Smooth muscle cell (in vitro differentiated cells): ENCODE measurements around the gene FBLN1. TPM values are rescaled to one million over a fixed set of nuclear protein-coding genes. Genes with fewer than 3 reads are reported as not detected.
A peak's percentile ranks its signal among the peaks of the same experiment; 100 is the strongest.

Source experiments
- DNase-seq: peaks from one replicate; lab custom pipeline; 2025; ENCODE audit not compliant: unreplicated experiment; lab: John Stamatoyannopoulos, UW
- H2AFZ ChIP-seq: fragments of 200-600 bp; sonication (generic); 2 replicates; pipeline ENCODE4 v1.6.0; 2016; ENCODE audit warnings: antibody characterized with exemption, low read depth, mild to moderate bottlenecking
- H3F3A ChIP-seq: fragments of 200-600 bp; sonication (generic); 2 replicates; pipeline ENCODE4 v1.6.0; 2017; ENCODE audit warnings: antibody characterized with exemption, low read depth
- H3K27ac ChIP-seq: fragments of 200-600 bp; sonication (generic); 2 replicates; pipeline ENCODE4 v1.5.1; 2016; ENCODE audit warnings: low read depth, mild to moderate bottlenecking
- H3K27me3 ChIP-seq: fragments of 200-600 bp; sonication (generic); 2 replicates; pipeline ENCODE4 v1.6.1; 2016; ENCODE audit warnings: low read depth, mild to moderate bottlenecking
- H3K36me3 ChIP-seq: fragments of 200-600 bp; sonication (generic); 2 replicates; pipeline ENCODE4 v1.5.1; 2016; ENCODE audit warnings: low read depth
- H3K4me1 ChIP-seq: fragments of 200-600 bp; sonication (generic); 2 replicates; pipeline ENCODE4 v1.5.1; 2016; ENCODE audit warnings: low read depth
- H3K4me2 ChIP-seq: fragments of 200-600 bp; sonication (generic); 2 replicates; pipeline ENCODE4 v1.6.0; 2016; ENCODE audit warnings: mild to moderate bottlenecking
- H3K4me3 ChIP-seq: fragments of 200-600 bp; sonication (generic); 2 replicates; pipeline ENCODE4 v1.5.1; 2016; ENCODE audit warnings: mild to moderate bottlenecking
- H3K79me2 ChIP-seq: fragments of 200-600 bp; sonication (generic); 2 replicates; pipeline ENCODE4 v1.6.0; 2016; ENCODE audit warnings: low read depth, mild to moderate bottlenecking
- H3K9ac ChIP-seq: fragments of 200-600 bp; sonication (generic); 2 replicates; pipeline ENCODE4 v1.6.0; 2016; ENCODE audit warnings: low read depth
- H3K9me3 ChIP-seq: fragments of 200-600 bp; sonication (generic); replicated peaks from 2 replicates; pipeline ENCODE4 v1.5.1; 2016; ENCODE audit warnings: low read depth
- H4K20me1 ChIP-seq: fragments of 200-600 bp; sonication (generic); 2 replicates; pipeline ENCODE4 v1.6.0; 2016; ENCODE audit warnings: low read depth
- CTCF ChIP-seq: fragments of 200-600 bp; sonication (generic); IDR thresholded peaks from 2 replicates; pipeline ENCODE4 v1.5.1; 2017; ENCODE audit warnings: borderline replicate concordance, mild to moderate bottlenecking, antibody characterized with exemption; ENCODE audit not compliant: insufficient read depth, poor library complexity, severe bottlenecking
- WGBS: methylation state at CpG from one replicate; pipeline ENCODE4 v1.1.7; 2016; ENCODE audit warnings: low lambda C conversion rate; 5-methylcytosine and 5-hydroxymethylcytosine counted together
- polyA plus RNA-seq: library from polyadenylated mRNA; unstranded; fragments of >200 nt; fragmentation: Nextera tagmentation; extraction: Ambion mirVana; gene quantifications from 2 replicates; pipeline ENCODE4 v1.2.1, GENCODE V29; 2016
- total RNA-seq: library from RNA; depleted of rRNA; stranded (reverse); fragments of >200 nt; gene quantifications from 2 replicates; pipeline ENCODE4 v1.2.3, GENCODE V29; 2014

FBLN1 gene
- total and polyA plus RNA-seq, 2 experiments from 2014 or later = 90.9 to 296 TPM

- no peak for TF ChIP-seq CTCF
- H2AFZ ChIP-seq = no peak overlapping the region
- no peaks in the 10 kb centered on the region for H3K9me3 ChIP-seq
- no peak overlapping the region for H3K9ac ChIP-seq
- 88% methylated on average over 3 of the region's 3 CpGs for WGBS
- peaks cover 15% of the 10 kb centered on the region for H3K4me1 ChIP-seq
- H3K36me3 ChIP-seq = no peaks in the 10 kb centered on the region
- no peak overlapping the region for H3K27ac ChIP-seq
- no peak for DNase-seq
- no peaks in the 10 kb centered on the region for H3F3A ChIP-seq
- no peaks in the 10 kb centered on the region for H3K27me3 ChIP-seq
- H3K4me2 ChIP-seq = no peak overlapping the region
- no peaks in the 10 kb centered on the region for H3K79me2 ChIP-seq
- no peaks in the 10 kb centered on the region for H4K20me1 ChIP-seq
- no peak overlapping the region for H3K4me3 ChIP-seq
These were observed 37.0 kb upstream of the FBLN1 start for GRCh38 chr22:45465633-45466032.

- no peaks in the 10 kb centered on the region for H3F3A ChIP-seq
- no peak for TF ChIP-seq CTCF
- H3K79me2 ChIP-seq = no peaks in the 10 kb centered on the region
- H3K9ac ChIP-seq = no peak overlapping the region
- H3K9me3 ChIP-seq = no peaks in the 10 kb centered on the region
- H2AFZ ChIP-seq = no peak overlapping the region
- H4K20me1 ChIP-seq = no peaks in the 10 kb centered on the region
- no peaks in the 10 kb centered on the region for H3K27me3 ChIP-seq
- no peak for DNase-seq
- no peaks in the 10 kb centered on the region for H3K36me3 ChIP-seq
- H3K4me2 ChIP-seq = peak overlapping the region; percentile 20
- no peak overlapping the region for H3K27ac ChIP-seq
- 46% methylated on average over 7 of the region's 7 CpGs for WGBS
- H3K4me3 ChIP-seq = no peak overlapping the region
- peaks cover 20% of the 10 kb centered on the region for H3K4me1 ChIP-seq
These were observed 33.8 kb upstream of the FBLN1 start for GRCh38 chr22:45468872-45469271.

- no peak overlapping the region for H3K27ac ChIP-seq
- H3K9me3 ChIP-seq = no peaks in the 10 kb centered on the region
- H3K36me3 ChIP-seq = no peaks in the 10 kb centered on the region
- DNase-seq = no peak
- no peak overlapping the region for H3K4me3 ChIP-seq
- peak overlapping the region; percentile 20 for H3K4me2 ChIP-seq
- WGBS = 63% methylated on average over 8 of the region's 8 CpGs
- TF ChIP-seq CTCF = no peak
- no peaks in the 10 kb centered on the region for H3K79me2 ChIP-seq
- peak overlapping the region; percentile 80 for H2AFZ ChIP-seq
- H4K20me1 ChIP-seq = no peaks in the 10 kb centered on the region
- no peaks in the 10 kb centered on the region for H3F3A ChIP-seq
- H3K9ac ChIP-seq = no peak overlapping the region
- peaks cover 23% of the 10 kb centered on the region for H3K4me1 ChIP-seq
- no peaks in the 10 kb centered on the region for H3K27me3 ChIP-seq
These were observed 33.2 kb upstream of the FBLN1 start for GRCh38 chr22:45469281-45470073.

GRCh38 chr22:45470871-45471270 is 31.8 kb upstream of the FBLN1 start:
- Histone ChIP-seq H3K9ac (no peak overlapping the region), H3K79me2 (no peaks in the 10 kb centered on the region), H3K9me3 (no peaks in the 10 kb centered on the region), H3K4me2 (no peak overlapping the region), H3K4me3 (no peak overlapping the region), H3K4me1 (peaks cover 23% of the 10 kb centered on the region), H3K27me3 (no peaks in the 10 kb centered on the region), H3F3A (no peaks in the 10 kb centered on the region), H2AFZ (no peak overlapping the region), H4K20me1 (no peaks in the 10 kb centered on the region), H3K36me3 (no peaks in the 10 kb centered on the region), H3K27ac (no peak overlapping the region)
- no peak for TF ChIP-seq CTCF
- no peak for DNase-seq
- WGBS = 86% methylated on average over 11 of the region's 11 CpGs
